Activated CD8-positive, alpha-beta T cell treated with anti-CD3 and anti-CD28 coated beads for 36 hours (primary cell): ENCODE results near the gene PLEKHG3. TPM values are rescaled to one million over a fixed set of nuclear protein-coding genes. Genes with fewer than 3 reads are reported as not detected.

Experiments
- ATAC-seq: fragments of 200-7000 bp; cut with Tn5 transposase; one replicate; pipeline ENCODE4 v1.10.0; 2021; ENCODE audit warnings: mild to moderate bottlenecking, moderate library complexity
- CTCF ChIA-PET: fragments of 350-600 bp; sonication (Branson Sonifier 250); formaldehyde crosslinking; loops from one replicate; lab custom pipeline; 2021; ENCODE audit warnings: antibody characterized with exemption; lab: Charles Lee
- POLR2A ChIA-PET: fragments of 350-600 bp; sonication (Branson Sonifier 250); formaldehyde crosslinking; loops from one replicate; lab custom pipeline; 2021; ENCODE audit warnings: antibody characterized with exemption; lab: Charles Lee
- DNase-seq: peaks from one replicate; pipeline ENCODE4 v3.0.0-alpha.2; 2020
- H3K27ac Mint-ChIP-seq: one replicate; pipeline ENCODE4 v1.8.0; 2021; ENCODE audit warnings: mild to moderate bottlenecking, mixed read lengths
- H3K27me3 Mint-ChIP-seq: one replicate; pipeline ENCODE4 v1.8.0; 2021; ENCODE audit warnings: mixed read lengths
- H3K36me3 Mint-ChIP-seq: one replicate; pipeline ENCODE4 v1.8.0; 2021; ENCODE audit warnings: low read depth, mixed read lengths
- H3K4me1 Mint-ChIP-seq: one replicate; pipeline ENCODE4 v1.8.0; 2021; ENCODE audit warnings: low read depth, mixed read lengths
- H3K4me3 Mint-ChIP-seq: one replicate; pipeline ENCODE4 v1.8.0; 2021; ENCODE audit warnings: mild to moderate bottlenecking, moderate library complexity, mixed read lengths
- H3K9me3 Mint-ChIP-seq: one replicate; pipeline ENCODE4 v1.8.0; 2021; ENCODE audit warnings: mixed read lengths
- intact Hi-C: fragments of 100-400 bp; cut with micrococcal nuclease; formaldehyde crosslinking; loops from one replicate; pipeline ENCODE4 v1.10.0; 2022
- total RNA-seq, 2 experiments: library from RNA; stranded (reverse); gene quantifications; one replicate each; pipeline ENCODE4 v1.2.3, GENCODE V29; 2021
- TF ChIP-seq, protein P1 (sequence below): fragments of 200-600 bp; IDR thresholded peaks from one replicate; pipeline ENCODE4 v1.8.0; 2022; ENCODE audit warnings: antibody characterized with exemption, mild to moderate bottlenecking

PLEKHG3 gene
- total RNA-seq, 2 experiments from 2014 or later: 2.7 to 2.8 TPM

DNA sequence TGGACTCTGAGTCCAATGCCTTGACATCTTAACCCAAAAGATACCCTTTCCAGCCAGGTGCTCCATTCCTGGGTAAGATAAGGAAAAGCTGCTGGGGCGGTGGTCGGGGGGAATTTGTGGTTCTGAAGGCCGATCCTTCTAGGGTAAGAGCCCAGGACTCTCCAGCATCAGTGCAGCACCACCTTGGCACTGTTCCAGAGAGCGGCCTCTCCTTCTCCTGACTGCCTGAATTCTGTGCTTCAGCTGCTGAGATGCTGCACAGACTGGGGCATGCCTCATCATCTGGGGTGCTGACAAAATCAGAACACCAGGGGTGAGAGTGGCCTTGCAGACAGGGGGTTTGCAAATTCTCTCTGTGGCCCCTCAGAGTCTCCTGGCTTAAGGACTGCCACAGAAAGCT lies 88.0 kb downstream of the PLEKHG3 start:
- Mint-ChIP-seq H3K36me3 (no peaks in the 10 kb centered on the region), H3K27ac (no peak overlapping the region), H3K4me3 (no peak overlapping the region), H3K27me3 (no peaks in the 10 kb centered on the region), H3K4me1 (no peaks in the 10 kb centered on the region), H3K9me3 (no peaks in the 10 kb centered on the region)
- no peak for ATAC-seq
- no peak for DNase-seq
- CTCF ChIA-PET: interaction anchor here (2.3 kb wide), 1 partner anchor 32 kb away, joined by 7 read pairs; no protein-coding TSS in a partner anchor
- POLR2A ChIA-PET: interaction anchor here (0.8 kb wide), 1 partner anchor 20 kb away, joined by 3 read pairs; no protein-coding TSS in a partner anchor
- intact Hi-C loops: no loop called here
- TF ChIP-seq, protein P1, sequence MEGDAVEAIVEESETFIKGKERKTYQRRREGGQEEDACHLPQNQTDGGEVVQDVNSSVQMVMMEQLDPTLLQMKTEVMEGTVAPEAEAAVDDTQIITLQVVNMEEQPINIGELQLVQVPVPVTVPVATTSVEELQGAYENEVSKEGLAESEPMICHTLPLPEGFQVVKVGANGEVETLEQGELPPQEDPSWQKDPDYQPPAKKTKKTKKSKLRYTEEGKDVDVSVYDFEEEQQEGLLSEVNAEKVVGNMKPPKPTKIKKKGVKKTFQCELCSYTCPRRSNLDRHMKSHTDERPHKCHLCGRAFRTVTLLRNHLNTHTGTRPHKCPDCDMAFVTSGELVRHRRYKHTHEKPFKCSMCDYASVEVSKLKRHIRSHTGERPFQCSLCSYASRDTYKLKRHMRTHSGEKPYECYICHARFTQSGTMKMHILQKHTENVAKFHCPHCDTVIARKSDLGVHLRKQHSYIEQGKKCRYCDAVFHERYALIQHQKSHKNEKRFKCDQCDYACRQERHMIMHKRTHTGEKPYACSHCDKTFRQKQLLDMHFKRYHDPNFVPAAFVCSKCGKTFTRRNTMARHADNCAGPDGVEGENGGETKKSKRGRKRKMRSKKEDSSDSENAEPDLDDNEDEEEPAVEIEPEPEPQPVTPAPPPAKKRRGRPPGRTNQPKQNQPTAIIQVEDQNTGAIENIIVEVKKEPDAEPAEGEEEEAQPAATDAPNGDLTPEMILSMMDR: no peak

DNA sequence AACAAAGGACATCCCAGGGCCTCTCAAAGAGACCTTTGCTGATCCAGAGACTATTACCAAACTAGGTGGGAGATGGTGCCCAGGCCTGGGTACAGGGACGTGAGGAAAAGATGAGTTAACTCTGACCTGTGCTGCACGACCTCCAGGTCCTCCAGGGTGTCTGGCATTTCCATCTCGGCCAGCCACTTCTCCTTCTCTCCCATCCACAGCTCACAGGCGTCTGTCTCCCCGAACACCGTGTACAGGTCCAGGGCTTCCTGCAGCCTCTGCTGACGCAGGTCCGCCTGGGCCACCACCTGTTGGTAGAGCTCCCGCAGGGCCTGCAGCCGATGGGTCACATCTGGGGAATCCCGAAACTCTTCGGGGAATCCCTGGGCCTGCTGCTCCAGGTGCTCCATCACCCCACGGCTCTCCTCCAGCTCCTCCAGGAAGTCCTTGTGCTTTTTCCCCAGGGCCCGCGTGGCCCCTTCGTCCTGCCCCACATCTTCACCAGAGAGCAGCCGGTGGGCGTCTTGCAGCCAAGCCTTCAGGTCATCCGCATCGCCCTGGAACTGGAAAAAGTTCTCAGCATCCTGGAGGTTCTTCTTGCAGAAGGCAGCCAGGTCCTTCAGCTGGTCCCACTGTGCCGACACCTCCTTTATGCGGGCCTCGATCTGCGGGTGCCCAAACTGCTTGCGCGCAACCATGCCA lies 88.8 kb downstream of the PLEKHG3 start:
- Mint-ChIP-seq H3K4me1 (no peaks in the 10 kb centered on the region), H3K4me3 (no peak overlapping the region), H3K36me3 (no peaks in the 10 kb centered on the region), H3K27ac (no peak overlapping the region), H3K27me3 (no peaks in the 10 kb centered on the region), H3K9me3 (no peaks in the 10 kb centered on the region)
- POLR2A ChIA-PET: interaction anchor here (0.8 kb wide), 1 partner anchor 19 kb away, joined by 3 read pairs; no protein-coding TSS in a partner anchor
- ATAC-seq (no peak), DNase-seq (no peak)
- CTCF ChIA-PET: interaction anchor here (1.0 to 3.0 kb wide), 3 partner anchors 8 to 99 kb away, joined by 4 to 11 read pairs (median 7); no protein-coding TSS in a partner anchor
- intact Hi-C loops: no loop called here
- TF ChIP-seq, protein P1: no peak

DNA sequence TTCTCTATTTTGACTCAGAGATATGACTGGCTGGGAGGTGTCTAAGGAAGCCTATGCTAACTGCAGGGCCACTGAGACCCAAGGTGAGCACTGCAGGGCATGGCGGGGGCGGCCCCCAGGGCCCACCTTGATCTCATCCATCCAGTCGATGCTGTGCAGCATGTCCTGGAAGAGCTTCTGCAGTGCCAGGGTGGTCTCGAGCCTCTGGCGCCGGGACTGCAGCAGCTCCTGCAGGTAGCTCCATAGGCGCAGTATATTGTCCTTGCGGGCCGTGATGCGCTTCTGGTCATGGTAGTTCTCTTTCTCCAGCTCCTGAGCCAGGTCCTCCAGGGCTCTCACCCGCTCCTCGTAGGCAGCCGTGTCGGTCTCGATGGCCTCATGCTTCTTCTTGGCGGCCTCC lies 91.0 kb downstream of the PLEKHG3 start:
- CTCF ChIA-PET: interaction anchor here (0.7 to 3.0 kb wide), 5 partner anchors 12 to 116 kb away, joined by 3 to 11 read pairs (median 4); no protein-coding TSS in a partner anchor

DNA sequence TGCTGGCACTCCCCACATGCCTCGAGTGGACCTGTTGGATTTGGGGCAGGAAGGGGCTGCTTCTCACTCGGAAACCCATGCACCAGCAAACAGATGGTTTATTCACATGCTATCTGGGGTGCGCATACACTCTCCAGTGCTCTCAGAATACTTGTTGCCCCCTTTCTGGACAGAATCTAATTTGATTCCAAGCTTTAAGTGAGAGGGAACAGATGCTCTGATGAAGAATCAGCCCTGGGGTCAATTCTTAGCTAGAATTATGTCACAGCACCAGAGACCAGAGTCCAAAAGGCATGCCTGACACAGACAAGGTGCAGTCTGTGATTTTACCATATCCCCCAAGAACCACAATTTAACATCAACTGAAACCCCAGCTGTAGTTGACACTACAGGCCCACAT lies 91.7 kb downstream of the PLEKHG3 start:
- Mint-ChIP-seq H3K27me3 (no peaks in the 10 kb centered on the region), H3K9me3 (no peaks in the 10 kb centered on the region), H3K4me1 (no peaks in the 10 kb centered on the region), H3K4me3 (no peak overlapping the region), H3K36me3 (no peaks in the 10 kb centered on the region), H3K27ac (no peak overlapping the region)
- TF ChIP-seq, protein P1: no peak
- POLR2A ChIA-PET: no interaction called here
- intact Hi-C loops: no loop called here
- ATAC-seq (no peak), DNase-seq (no peak)
- CTCF ChIA-PET: interaction anchor here (1.0 to 3.0 kb wide), 4 partner anchors 23 to 168 kb away, joined by 3 to 11 read pairs (median 3); no protein-coding TSS in a partner anchor

More for the DNA sequence above, 91.0 kb downstream of the PLEKHG3 start:
- Mint-ChIP-seq H3K36me3 (no peaks in the 10 kb centered on the region), H3K4me3 (no peak overlapping the region), H3K9me3 (no peaks in the 10 kb centered on the region), H3K4me1 (no peaks in the 10 kb centered on the region), H3K27ac (no peak overlapping the region), H3K27me3 (no peaks in the 10 kb centered on the region)
- no peak for DNase-seq
- intact Hi-C loops: no loop called here
- POLR2A ChIA-PET: no interaction called here
- no peak for ATAC-seq
- TF ChIP-seq, protein P1: no peak

DNA sequence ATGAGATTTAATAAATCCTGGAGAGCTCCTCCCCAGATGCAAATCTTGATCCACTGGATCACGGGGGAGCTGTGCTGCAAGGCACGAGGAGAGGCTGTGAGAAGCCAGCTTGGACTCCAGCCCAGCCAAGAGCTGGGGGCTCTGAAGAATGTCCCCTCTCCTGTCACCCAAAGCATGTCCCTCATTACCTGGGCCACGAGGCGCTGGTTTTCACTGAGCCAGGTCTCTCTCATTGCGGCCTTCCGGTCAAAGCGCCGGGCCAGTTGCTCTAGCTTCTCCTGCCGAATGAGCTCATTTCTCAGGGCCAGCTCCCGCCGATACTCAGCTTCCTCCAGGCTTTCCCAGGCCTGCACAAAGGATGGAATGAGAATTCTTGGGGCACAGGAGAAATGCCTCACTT lies 92.1 kb downstream of the PLEKHG3 start:
- ChIA-PET POLR2A (no interaction called here), CTCF (interaction anchor here (1.0 to 1.1 kb wide), 3 partner anchors 24 to 168 kb away, joined by 3 read pairs; no protein-coding TSS in a partner anchor)
- Mint-ChIP-seq H3K9me3 (no peaks in the 10 kb centered on the region), H3K27me3 (no peaks in the 10 kb centered on the region), H3K36me3 (no peaks in the 10 kb centered on the region), H3K27ac (no peak overlapping the region), H3K4me3 (no peak overlapping the region), H3K4me1 (no peaks in the 10 kb centered on the region)
- DNase-seq: no peak
- ATAC-seq: no peak
- intact Hi-C loops: no loop called here
- TF ChIP-seq, protein P1: no peak
